GM18511 (cell line): Measurements from ENCODE around the gene YWHAB.
"Not testable (repeated sequence)": the region's sequence is repeated elsewhere in the genome, so short reads cannot be mapped to it uniquely, and the experiment has no call there.

Experiments
- ATAC-seq: cut with Tn5 transposase; IDR thresholded peaks from one replicate; pipeline ENCODE4 v1.9.1; 2021; ENCODE audit warnings: mild to moderate bottlenecking, moderate library complexity; ENCODE audit not compliant: unreplicated experiment

Gene YWHAB

GRCh38 chr20:44866703-44867335 is 18.7 kb upstream of the YWHAB start:
- no peak for ATAC-seq

GRCh38 chr20:44869471-44869870 is 16.0 kb upstream of the YWHAB start:
- no peak for ATAC-seq

GRCh38 chr20:44882360-44882759 is 3.1 kb upstream of the YWHAB start:
- ATAC-seq: not testable (repeated sequence)

- ATAC-seq: no peak
Measured at GRCh38 chr20:44883214-44883902, 2.1 kb upstream of the YWHAB start.

GRCh38 chr20:44884907-44885391 is 556 bp upstream of the YWHAB start:
- ATAC-seq: peak; percentile 37

- ATAC-seq: no peak
Measured at GRCh38 chr20:44886266-44886651, 754 bp downstream of the YWHAB start.

GRCh38 chr20:44886828-44887227 is 1.3 kb downstream of the YWHAB start:
- ATAC-seq: no peak

- ATAC-seq: no peak
Measured at GRCh38 chr20:44887466-44887865, 2.0 kb downstream of the YWHAB start.

GRCh38 chr20:44888226-44889103 is 3.0 kb downstream of the YWHAB start:
- no peak for ATAC-seq

GRCh38 chr20:44891826-44892225 is 6.3 kb downstream of the YWHAB start:
- ATAC-seq: no peak

- no peak for ATAC-seq
Measured at GRCh38 chr20:44894959-44895358, 9.5 kb downstream of the YWHAB start.

GRCh38 chr20:44896583-44896982 is 11.1 kb downstream of the YWHAB start:
- ATAC-seq: no peak

GRCh38 chr20:44897133-44897532 is 11.6 kb downstream of the YWHAB start:
- ATAC-seq: no peak

- no peak for ATAC-seq
Measured at GRCh38 chr20:44900231-44900854, 14.8 kb downstream of the YWHAB start.

- no peak for ATAC-seq
Measured at GRCh38 chr20:44901974-44902373, 16.5 kb downstream of the YWHAB start.

GRCh38 chr20:44904377-44904776 is 18.9 kb downstream of the YWHAB start:
- no peak for ATAC-seq

- no peak for ATAC-seq
Measured at GRCh38 chr20:44908987-44909871, 23.7 kb downstream of the YWHAB start.

- ATAC-seq: peak; percentile 89
Measured at GRCh38 chr20:44909872-44910689, 24.6 kb downstream of the YWHAB start, which contains the start of gene PABPC1L. PABPC1L (plus strand) TSS chr20:44910060; CDS start chr20:44910144, 84 bp downstream.

- ATAC-seq: no peak
Measured at GRCh38 chr20:44910690-44911262, 25.3 kb downstream of the YWHAB start.
